GM12873 (cell line): ENCODE results near the gene TENT4A.

Experiments used
- CTCF ChIP-seq: IDR thresholded peaks from 2 replicates; pipeline ENCODE4 v1.5.1; 2012; ENCODE audit warnings: low read depth, mild to moderate bottlenecking, moderate library complexity, low read length, control low read depth; ENCODE audit not compliant: insufficient read depth; ENCODE audit errors: missing control alignments

TENT4A gene

GRCh38 chr5:6728795-6729183 is 15.6 kb downstream of the TENT4A start:
- TF ChIP-seq CTCF, result no peak

GRCh38 chr5:6729386-6730310 is 16.4 kb downstream of the TENT4A start:
- TF ChIP-seq CTCF, result no peak

GRCh38 chr5:6730407-6730806 is 17.2 kb downstream of the TENT4A start:
- no peak for TF ChIP-seq CTCF

GRCh38 chr5:6730807-6731206 is 17.6 kb downstream of the TENT4A start:
- TF ChIP-seq CTCF, result no peak

GRCh38 chr5:6731465-6732237 is 18.4 kb downstream of the TENT4A start:
- no peak for TF ChIP-seq CTCF

GRCh38 chr5:6732634-6733410 is 19.6 kb downstream of the TENT4A start:
- TF ChIP-seq CTCF, result no peak
